GM12801 (cell line): ENCODE data around the gene ADARB1.

Experiments used
- TF ChIP-seq, protein P1 (sequence below): IDR thresholded peaks from one replicate; pipeline ENCODE4 v1.5.1; 2011; ENCODE audit warnings: control low read depth; ENCODE audit not compliant: insufficient read length; ENCODE audit errors: extremely low read depth

ADARB1 gene

DNA sequence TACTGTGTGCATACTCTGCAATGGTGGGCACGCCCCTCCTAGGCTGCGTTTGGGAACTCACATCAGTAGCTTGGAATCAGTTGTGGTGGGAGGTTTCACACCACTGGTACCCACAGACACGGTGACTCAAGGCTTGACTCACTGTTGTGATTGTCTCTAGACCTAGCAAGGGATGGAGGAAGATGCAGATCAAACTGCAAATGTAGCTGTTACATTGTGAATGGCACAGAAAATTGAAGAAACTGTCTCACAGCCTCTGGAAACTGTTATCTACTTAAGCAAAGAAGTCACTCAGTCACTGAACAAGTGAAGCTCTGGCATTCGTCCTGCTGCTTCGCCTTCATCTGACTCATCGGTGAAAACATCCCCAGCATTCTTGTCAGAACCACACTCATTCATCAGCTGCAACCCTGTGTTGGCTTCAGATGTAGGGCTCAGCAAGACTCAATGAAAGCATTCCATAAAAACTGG is 153.8 kb downstream of the ADARB1 start:
- TF ChIP-seq, protein P1, sequence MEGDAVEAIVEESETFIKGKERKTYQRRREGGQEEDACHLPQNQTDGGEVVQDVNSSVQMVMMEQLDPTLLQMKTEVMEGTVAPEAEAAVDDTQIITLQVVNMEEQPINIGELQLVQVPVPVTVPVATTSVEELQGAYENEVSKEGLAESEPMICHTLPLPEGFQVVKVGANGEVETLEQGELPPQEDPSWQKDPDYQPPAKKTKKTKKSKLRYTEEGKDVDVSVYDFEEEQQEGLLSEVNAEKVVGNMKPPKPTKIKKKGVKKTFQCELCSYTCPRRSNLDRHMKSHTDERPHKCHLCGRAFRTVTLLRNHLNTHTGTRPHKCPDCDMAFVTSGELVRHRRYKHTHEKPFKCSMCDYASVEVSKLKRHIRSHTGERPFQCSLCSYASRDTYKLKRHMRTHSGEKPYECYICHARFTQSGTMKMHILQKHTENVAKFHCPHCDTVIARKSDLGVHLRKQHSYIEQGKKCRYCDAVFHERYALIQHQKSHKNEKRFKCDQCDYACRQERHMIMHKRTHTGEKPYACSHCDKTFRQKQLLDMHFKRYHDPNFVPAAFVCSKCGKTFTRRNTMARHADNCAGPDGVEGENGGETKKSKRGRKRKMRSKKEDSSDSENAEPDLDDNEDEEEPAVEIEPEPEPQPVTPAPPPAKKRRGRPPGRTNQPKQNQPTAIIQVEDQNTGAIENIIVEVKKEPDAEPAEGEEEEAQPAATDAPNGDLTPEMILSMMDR, result no peak

- TF ChIP-seq, protein P1, result no peak
Observed at GRCh38 chr21:45228656-45229240, 154.4 kb downstream of the ADARB1 start.

GRCh38 chr21:45231705-45232104 is 157.3 kb downstream of the ADARB1 start:
- TF ChIP-seq, protein P1, result no peak

DNA sequence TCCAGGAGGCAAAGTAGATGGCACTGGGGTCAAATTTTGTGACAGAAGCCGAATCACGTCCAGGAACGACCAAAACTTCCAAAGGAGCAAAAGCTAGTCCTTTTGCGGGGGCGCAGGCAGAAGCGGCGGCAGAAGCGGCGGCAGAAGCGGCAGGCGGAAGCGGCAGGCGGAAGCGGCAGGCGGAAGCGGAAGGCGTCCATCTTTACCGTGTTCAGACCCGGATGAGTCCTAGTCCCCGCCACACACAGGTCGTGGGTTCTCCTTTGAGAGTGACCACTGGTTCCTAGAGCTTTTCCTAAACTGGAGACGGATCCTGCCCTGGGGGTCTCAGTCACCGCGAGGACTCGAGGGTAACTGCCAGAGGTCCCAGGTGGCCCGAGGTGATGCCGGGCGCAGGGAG is 159.7 kb downstream of the ADARB1 start:
- TF ChIP-seq, protein P1, result no peak

GRCh38 chr21:45234965-45235364 is 160.6 kb downstream of the ADARB1 start:
- TF ChIP-seq, protein P1, result no peak

GRCh38 chr21:45235488-45235887 is 161.1 kb downstream of the ADARB1 start:
- TF ChIP-seq, protein P1, result no peak

GRCh38 chr21:45236481-45236880 is 162.1 kb downstream of the ADARB1 start:
- TF ChIP-seq, protein P1, result no peak
